Measurements from ENCODE around the gene FGF2. TPM values are rescaled to one million over a fixed set of nuclear protein-coding genes. Genes with fewer than 3 reads are reported as not detected.

Gene FGF2
- total and polyA plus RNA-seq, 4 donors, result 0.52 to 1.4 (median 0.98) TPM

- peaks cover 0 to 8% (median 1%) of the 10 kb centered on the region in 4 donors for H3K36me3 ChIP-seq (ENCODE audit: control insufficient read depth in 4 of 4, insufficient read depth in 3 of 4, low read depth in 1 of 4, low read length in 3 of 4)
- no peaks in the 10 kb centered on the region for H3K9me3 ChIP-seq (ENCODE audit: control insufficient read depth in 4 of 4, low read length in 3 of 4)
- no peak overlapping the region for H3K27ac ChIP-seq (ENCODE audit: low read depth in 1 of 2, low read length in 2 of 2)
- no peak overlapping the region for H3K9ac ChIP-seq (ENCODE audit: low read depth in 1 of 2, low read length in 2 of 2)
- TF ChIP-seq NR2F2 (IDR thresholded peaks at IDR 0.05) (no peak), GABPA (IDR thresholded peaks at IDR 0.05 in 1 of 2, conservative IDR thresholded peaks at IDR 0.05 in 1 of 2) (no peak), MAX (IDR thresholded peaks at IDR 0.05) (no peak), FOXA1 (IDR thresholded peaks at IDR 0.05) (no peak), SP1 (IDR thresholded peaks at IDR 0.05) (no peak), FOXA2 (IDR thresholded peaks at IDR 0.05) (no peak), RXRA (IDR thresholded peaks at IDR 0.05) (no peak), ZBTB33 (IDR thresholded peaks at IDR 0.05) (no peak), YY1 (IDR thresholded peaks at IDR 0.05) (no peak), HNF4A (conservative IDR thresholded peaks at IDR 0.05) (no peak), REST (IDR thresholded peaks at IDR 0.05) (no peak), ATF3 (IDR thresholded peaks at IDR 0.05) (no peak), EGR1 (IDR thresholded peaks at IDR 0.05; ENCODE audit: low read depth in 2 of 2) (no peak), RAD21 (IDR thresholded peaks at IDR 0.05) (no peak)
- H3K4me1 ChIP-seq (ENCODE audit: control insufficient read depth in 4 of 4, insufficient read depth in 4 of 4, low read length in 3 of 4), result peaks cover 3 to 4% (median 3%) of the 10 kb centered on the region in 4 donors
- DNase-seq (ENCODE audit: low spot score), result no peak
- no peak overlapping the region for H3K4me3 ChIP-seq (ENCODE audit: low read depth in 1 of 3, low read length in 3 of 3)
- no peaks in the 10 kb centered on the region for H3K27me3 ChIP-seq (ENCODE audit: control insufficient read depth in 4 of 4, insufficient read depth in 4 of 4, low read length in 3 of 4)
- 83% methylated on average over 1 of the region's 1 CpG for WGBS
Observed at GRCh38 chr4:122928930-122929329, 102.3 kb downstream of the FGF2 start.

- H3K36me3 ChIP-seq (ENCODE audit: control insufficient read depth in 4 of 4, insufficient read depth in 3 of 4, low read depth in 1 of 4, low read length in 3 of 4), result peaks cover 2 to 20% (median 6%) of the 10 kb centered on the region in 4 donors
- DNase-seq (ENCODE audit: low spot score), result no peak
- no peak overlapping the region for H3K4me3 ChIP-seq (ENCODE audit: low read depth in 1 of 3, low read length in 3 of 3)
- H3K27ac ChIP-seq (ENCODE audit: low read depth in 1 of 2, low read length in 2 of 2), result no peak overlapping the region
- H3K9me3 ChIP-seq (ENCODE audit: control insufficient read depth in 4 of 4, low read length in 3 of 4), result no peaks in the 10 kb centered on the region
- H3K4me1 ChIP-seq (ENCODE audit: control insufficient read depth in 4 of 4, insufficient read depth in 4 of 4, low read length in 3 of 4), result no peaks in the 10 kb centered on the region
- no peaks in the 10 kb centered on the region for H3K27me3 ChIP-seq (ENCODE audit: control insufficient read depth in 4 of 4, insufficient read depth in 4 of 4, low read length in 3 of 4)
- H3K9ac ChIP-seq (ENCODE audit: low read depth in 1 of 2, low read length in 2 of 2), result no peak overlapping the region
- TF ChIP-seq FOXA1 (IDR thresholded peaks at IDR 0.05) (no peak), RAD21 (IDR thresholded peaks at IDR 0.05) (peak; percentile 68 to 69), TAF1 (conservative IDR thresholded peaks at IDR 0.05) (no peak), REST (IDR thresholded peaks at IDR 0.05) (no peak), NR2F2 (IDR thresholded peaks at IDR 0.05) (no peak), CTCF (IDR thresholded peaks at IDR 0.05; ENCODE audit: low read depth, low read length, missing input control) (peak; percentile 46)
Observed at GRCh38 chr4:122930862-122931261, 104.2 kb downstream of the FGF2 start.

Data from liver (tissue), 9 donors.